Measurements from ENCODE around the gene LCN1. TPM values are rescaled to one million over a fixed set of nuclear protein-coding genes. Genes with fewer than 3 reads are reported as not detected.

LCN1 gene
- polyA plus RNA-seq, 3 donors: not detected

GRCh38 chr9:135488013-135488330 is 33.3 kb upstream of the LCN1 start:
- Mint-ChIP-seq H3K36me3 (peaks cover 32 to 45% of the 10 kb centered on the region in 2 donors), H3K9me3 (no peaks in the 10 kb centered on the region), H3K4me1 (no peaks in the 10 kb centered on the region), H3K27ac (no peak overlapping the region), H3K27me3 (ENCODE audit: low read depth in 3 of 3) (peaks cover 0 to 2% (median 0%) of the 10 kb centered on the region in 3 donors), H3K4me3 (no peak overlapping the region)
- TF ChIP-seq, protein P1, sequence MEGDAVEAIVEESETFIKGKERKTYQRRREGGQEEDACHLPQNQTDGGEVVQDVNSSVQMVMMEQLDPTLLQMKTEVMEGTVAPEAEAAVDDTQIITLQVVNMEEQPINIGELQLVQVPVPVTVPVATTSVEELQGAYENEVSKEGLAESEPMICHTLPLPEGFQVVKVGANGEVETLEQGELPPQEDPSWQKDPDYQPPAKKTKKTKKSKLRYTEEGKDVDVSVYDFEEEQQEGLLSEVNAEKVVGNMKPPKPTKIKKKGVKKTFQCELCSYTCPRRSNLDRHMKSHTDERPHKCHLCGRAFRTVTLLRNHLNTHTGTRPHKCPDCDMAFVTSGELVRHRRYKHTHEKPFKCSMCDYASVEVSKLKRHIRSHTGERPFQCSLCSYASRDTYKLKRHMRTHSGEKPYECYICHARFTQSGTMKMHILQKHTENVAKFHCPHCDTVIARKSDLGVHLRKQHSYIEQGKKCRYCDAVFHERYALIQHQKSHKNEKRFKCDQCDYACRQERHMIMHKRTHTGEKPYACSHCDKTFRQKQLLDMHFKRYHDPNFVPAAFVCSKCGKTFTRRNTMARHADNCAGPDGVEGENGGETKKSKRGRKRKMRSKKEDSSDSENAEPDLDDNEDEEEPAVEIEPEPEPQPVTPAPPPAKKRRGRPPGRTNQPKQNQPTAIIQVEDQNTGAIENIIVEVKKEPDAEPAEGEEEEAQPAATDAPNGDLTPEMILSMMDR (IDR thresholded peaks at IDR 0.05): no peak
- Histone ChIP-seq H3K9me3 (replicated peaks in 1 of 2; ENCODE audit: control insufficient read depth in 1 of 2, insufficient read depth in 1 of 2, low read length in 2 of 2) (no peaks in the 10 kb centered on the region), H3K9ac (ENCODE audit: insufficient read depth, low read length, poor library complexity, severe bottlenecking) (no peak overlapping the region), H3K4me1 (ENCODE audit: control insufficient read depth in 1 of 2, insufficient read depth in 2 of 2, low read length in 2 of 2) (no peaks in the 10 kb centered on the region), H3K4me2 (replicated peaks; ENCODE audit: extremely low read depth, low read length, poor library complexity, severe bottlenecking) (no peak overlapping the region), H3K36me3 (replicated peaks in 1 of 2; ENCODE audit: control insufficient read depth in 1 of 2, insufficient read depth in 2 of 2, low read length in 2 of 2) (peaks cover 23 to 43% of the 10 kb centered on the region in 2 donors), H3K79me2 (ENCODE audit: insufficient read depth, low read length) (no peaks in the 10 kb centered on the region), H2AFZ (ENCODE audit: insufficient read depth, low read depth, low read length, poor library complexity, severe bottlenecking) (no peak overlapping the region), H3K4me3 (replicated peaks in 1 of 3; ENCODE audit: low read depth in 2 of 3, low read length in 3 of 3) (no peak overlapping the region), H3K27ac (ENCODE audit: low read depth in 1 of 2, low read length in 2 of 2) (no peak overlapping the region), H3K27me3 (ENCODE audit: control insufficient read depth in 2 of 2, insufficient read depth in 2 of 2, low read length in 2 of 2) (no peaks in the 10 kb centered on the region), H4K20me1 (ENCODE audit: insufficient read depth, low read length) (no peaks in the 10 kb centered on the region)
- no peak for DNase-seq
- intact Hi-C loops (cut with micrococcal nuclease): no loop called here
- WGBS (ENCODE audit: insufficient coverage): 98% methylated on average over 13 of the region's 18 CpGs

DNA sequence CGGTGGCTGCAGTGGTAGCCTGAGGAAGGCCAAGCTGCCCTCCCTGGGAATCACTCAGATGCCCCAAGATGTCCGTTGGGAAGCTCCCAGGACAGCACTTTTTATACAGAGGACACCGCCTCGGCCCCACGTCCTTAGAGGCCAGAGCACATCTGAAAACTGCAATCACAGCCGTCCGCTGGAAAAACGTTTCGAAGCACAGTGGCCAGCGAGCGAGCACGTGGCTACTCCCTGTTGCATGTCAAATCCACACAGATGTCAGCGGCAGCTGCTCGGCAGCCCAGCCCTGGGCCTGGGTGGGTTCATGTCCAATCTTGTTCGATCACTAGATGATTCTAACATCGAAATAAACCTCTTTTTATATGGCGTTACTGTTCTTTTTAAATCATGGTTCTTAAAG is 32.7 kb upstream of the LCN1 start:
- TF ChIP-seq, protein P1 (IDR thresholded peaks at IDR 0.05): no peak
- Histone ChIP-seq H3K27ac (ENCODE audit: low read depth in 1 of 2, low read length in 2 of 2) (no peak overlapping the region), H4K20me1 (ENCODE audit: insufficient read depth, low read length) (no peaks in the 10 kb centered on the region), H3K4me3 (replicated peaks in 1 of 3; ENCODE audit: low read depth in 2 of 3, low read length in 3 of 3) (no peak overlapping the region), H2AFZ (ENCODE audit: insufficient read depth, low read depth, low read length, poor library complexity, severe bottlenecking) (no peak overlapping the region), H3K9me3 (replicated peaks in 1 of 2; ENCODE audit: control insufficient read depth in 1 of 2, insufficient read depth in 1 of 2, low read length in 2 of 2) (no peaks in the 10 kb centered on the region), H3K9ac (ENCODE audit: insufficient read depth, low read length, poor library complexity, severe bottlenecking) (no peak overlapping the region), H3K79me2 (ENCODE audit: insufficient read depth, low read length) (no peaks in the 10 kb centered on the region), H3K4me2 (replicated peaks; ENCODE audit: extremely low read depth, low read length, poor library complexity, severe bottlenecking) (no peak overlapping the region), H3K27me3 (ENCODE audit: control insufficient read depth in 2 of 2, insufficient read depth in 2 of 2, low read length in 2 of 2) (no peaks in the 10 kb centered on the region), H3K4me1 (ENCODE audit: control insufficient read depth in 1 of 2, insufficient read depth in 2 of 2, low read length in 2 of 2) (no peaks in the 10 kb centered on the region), H3K36me3 (replicated peaks in 1 of 2; ENCODE audit: control insufficient read depth in 1 of 2, insufficient read depth in 2 of 2, low read length in 2 of 2) (peaks cover 23 to 40% of the 10 kb centered on the region in 2 donors)
- no peaks in the 10 kb centered on the region for H3K9me3 Mint-ChIP-seq
- no peak overlapping the region for H3K4me3 Mint-ChIP-seq
- no peaks in the 10 kb centered on the region for H3K4me1 Mint-ChIP-seq
- peaks cover 31 to 45% of the 10 kb centered on the region in 2 donors for H3K36me3 Mint-ChIP-seq
- 96% methylated on average over 16 of the region's 17 CpGs for WGBS (ENCODE audit: insufficient coverage)
- intact Hi-C loops (cut with micrococcal nuclease): no loop called here
- no peak overlapping the region for H3K27ac Mint-ChIP-seq
- peaks cover 0 to 2% (median 0%) of the 10 kb centered on the region in 3 donors for H3K27me3 Mint-ChIP-seq (ENCODE audit: low read depth in 3 of 3)
- no peak for DNase-seq

All from CD14-positive monocyte (primary cell).